Jurkat, Clone E6-1 (cell line): Measurements from ENCODE around the gene DBNDD2.

Source experiments
- DNase-seq: peaks from one replicate; pipeline ENCODE4 v3.0.0-alpha.2; 2011; ENCODE audit warnings: low read depth, low spot score
- H3K4me3 ChIP-seq: 2 replicates; pipeline ENCODE4 v1.5.1; 2011; ENCODE audit warnings: mild to moderate bottlenecking, low read length, control low read depth, moderate library complexity

Gene DBNDD2

DNA sequence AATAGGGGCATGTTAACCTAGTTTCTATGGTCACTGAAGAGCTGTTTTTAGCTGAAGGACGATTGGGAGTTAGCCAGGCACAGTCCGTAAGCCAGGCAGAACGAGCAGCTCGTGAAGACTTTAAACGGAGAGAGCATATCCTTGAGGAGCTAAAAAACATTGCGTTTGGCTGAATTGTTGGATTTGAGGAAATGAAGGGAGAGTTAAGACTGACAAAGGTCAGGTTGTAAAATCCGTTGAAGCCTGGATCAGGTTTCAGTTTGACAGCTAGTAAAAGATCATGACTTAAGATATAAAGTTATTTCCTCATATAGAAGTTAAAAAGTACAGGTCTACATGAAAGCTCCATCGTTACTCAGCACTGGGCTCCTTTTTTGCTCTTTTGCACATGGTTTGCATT, 2.8 kb downstream of the DBNDD2 start:
- DNase-seq, result no peak

DNA sequence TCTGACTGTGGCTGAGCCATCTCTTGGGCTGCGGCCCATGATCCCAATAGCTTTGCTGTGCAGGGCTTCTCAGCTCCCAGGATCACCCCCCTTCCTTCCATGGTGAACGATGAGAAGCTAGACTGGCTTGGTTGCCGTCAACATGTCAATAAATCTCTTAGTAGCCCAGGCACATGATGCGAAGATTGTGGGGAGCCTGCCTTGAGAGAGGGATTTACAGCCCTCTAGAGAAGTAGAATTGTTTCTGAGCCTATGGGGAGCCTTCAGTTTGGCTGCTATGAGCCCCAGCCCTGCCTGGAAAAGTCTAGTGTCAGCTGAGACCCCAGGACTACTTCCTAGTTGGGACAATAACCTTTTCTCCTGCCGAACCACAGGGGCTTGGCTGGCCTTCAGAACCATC, 4.6 kb downstream of the DBNDD2 start:
- no peak overlapping the region for H3K4me3 ChIP-seq
- DNase-seq, result no peak

More for the DNA sequence above, 2.8 kb downstream of the DBNDD2 start:
- no peak overlapping the region for H3K4me3 ChIP-seq

DNA sequence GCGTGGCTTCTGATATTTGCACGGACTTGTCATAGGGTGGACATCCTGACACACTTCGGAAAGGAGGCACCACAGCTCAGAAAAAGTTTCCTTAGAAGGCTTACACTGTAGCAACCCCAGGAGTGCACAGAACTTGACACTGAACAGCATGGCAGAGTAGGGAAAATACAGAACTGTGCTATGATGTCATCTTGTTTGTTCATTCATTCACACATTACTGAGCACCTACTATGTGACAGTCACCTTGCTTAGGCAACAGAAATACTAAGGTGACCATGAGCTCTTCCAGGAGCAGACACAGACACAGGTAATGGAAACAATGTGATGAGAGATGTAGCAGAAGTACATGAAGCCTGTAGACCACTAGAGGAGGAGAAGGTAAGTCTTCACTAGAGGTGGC, 5.4 kb downstream of the DBNDD2 start:
- H3K4me3 ChIP-seq, result no peak overlapping the region
- DNase-seq, result no peak

DNA sequence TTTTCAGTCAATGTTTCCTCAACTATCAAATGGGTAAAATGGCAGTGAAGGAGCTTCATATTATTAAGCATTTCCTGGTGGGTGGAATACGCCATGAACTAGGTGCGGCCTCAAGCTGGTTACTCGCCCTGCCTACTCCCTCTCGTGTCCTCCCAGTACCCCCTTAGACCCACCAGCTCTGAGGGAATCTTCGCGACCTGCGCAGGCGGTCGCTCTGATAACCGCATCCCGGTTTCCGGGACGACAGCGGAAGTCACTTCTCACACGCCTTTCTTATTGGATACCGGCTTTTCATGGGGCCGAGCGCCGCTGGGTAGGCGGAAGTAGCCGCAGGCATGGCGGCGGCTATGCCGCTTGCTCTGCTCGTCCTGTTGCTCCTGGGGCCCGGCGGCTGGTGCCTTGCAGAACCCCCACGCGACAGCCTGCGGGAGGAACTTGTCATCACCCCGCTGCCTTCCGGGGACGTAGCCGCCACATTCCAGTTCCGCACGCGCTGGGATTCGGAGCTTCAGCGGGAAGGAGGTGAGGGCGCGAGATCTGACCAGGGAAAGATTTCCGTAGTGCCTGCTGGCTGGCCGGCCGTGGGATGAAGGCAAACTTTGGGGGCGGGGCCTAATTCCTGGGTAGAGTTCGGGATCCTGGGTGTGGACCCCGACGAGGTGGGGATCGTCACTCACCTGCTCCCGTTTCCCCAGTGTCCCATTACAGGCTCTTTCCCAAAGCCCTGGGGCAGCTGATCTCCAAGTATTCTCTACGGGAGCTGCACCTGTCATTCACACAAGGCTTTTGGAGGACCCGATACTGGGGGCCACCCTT, 7.9 kb downstream of the DBNDD2 start, which contains the start of gene PIGT:
PIGT (plus strand) TSS at position 320 of the 816 bp plus-strand sequence; CDS start at position 336, 16 bp downstream.
- H3K4me3 ChIP-seq, result peak within 1 kb of the TSS; percentile 98
- DNase-seq, result peak; percentile 89

DNA sequence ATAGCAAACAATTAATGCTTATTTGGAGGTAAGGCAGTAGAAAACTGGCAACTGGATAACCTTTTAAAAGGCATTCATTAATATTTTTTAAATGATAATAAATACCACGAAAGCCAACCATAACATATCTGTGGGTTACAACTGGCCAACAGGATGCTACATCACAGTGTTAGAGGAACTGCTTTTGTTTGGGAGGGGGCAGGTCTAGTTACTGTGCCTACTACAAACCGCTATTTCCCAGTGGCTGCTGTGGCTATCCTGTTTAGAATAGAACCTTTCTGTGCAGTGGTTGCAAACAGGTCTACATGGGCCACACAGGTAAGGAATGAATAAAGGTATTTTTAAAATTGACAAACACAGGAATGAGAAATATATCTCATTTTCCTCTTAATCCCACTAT, 8.8 kb downstream of the DBNDD2 start:
- H3K4me3 ChIP-seq, result peak overlapping the region; percentile 98
- DNase-seq, result no peak

DNA sequence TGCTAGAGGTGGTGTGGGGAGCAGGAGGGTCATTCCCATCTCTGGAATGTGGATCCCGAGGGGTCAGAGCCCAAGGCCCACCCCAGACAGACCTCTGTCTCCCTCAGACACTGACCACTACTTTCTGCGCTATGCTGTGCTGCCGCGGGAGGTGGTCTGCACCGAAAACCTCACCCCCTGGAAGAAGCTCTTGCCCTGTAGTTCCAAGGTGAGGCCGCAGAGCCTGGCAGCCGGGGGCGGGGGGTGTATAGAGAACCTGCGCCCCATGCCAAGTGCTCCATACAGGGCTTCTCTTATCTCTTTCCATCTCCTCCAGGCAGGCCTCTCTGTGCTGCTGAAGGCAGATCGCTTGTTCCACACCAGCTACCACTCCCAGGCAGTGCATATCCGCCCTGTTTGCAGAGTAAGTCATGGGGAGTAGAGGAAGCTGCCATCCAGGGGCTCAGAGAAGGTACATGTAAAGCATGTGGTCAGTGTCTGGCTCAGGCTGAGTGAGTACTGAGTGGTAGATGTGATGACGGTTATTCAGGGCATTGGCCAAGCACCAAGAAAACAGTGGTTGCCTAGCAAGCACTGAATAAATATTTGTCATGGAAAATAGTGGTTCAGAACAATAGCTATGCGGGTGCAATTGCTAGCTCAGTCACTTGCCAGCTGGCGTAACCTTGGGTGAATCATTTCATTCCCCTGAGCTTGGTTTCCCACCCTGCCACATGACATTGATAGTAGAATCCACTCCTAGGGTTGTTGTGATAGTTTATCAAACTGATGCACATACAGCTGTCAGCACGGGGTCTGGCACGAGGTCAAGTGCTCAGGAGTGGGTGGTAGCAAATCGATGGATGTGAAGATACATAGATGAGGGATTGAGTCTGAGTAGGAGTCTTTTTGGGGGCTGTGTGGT, 11.4 kb downstream of the DBNDD2 start:
- no peak overlapping the region for H3K4me3 ChIP-seq
- no peak for DNase-seq

DNA sequence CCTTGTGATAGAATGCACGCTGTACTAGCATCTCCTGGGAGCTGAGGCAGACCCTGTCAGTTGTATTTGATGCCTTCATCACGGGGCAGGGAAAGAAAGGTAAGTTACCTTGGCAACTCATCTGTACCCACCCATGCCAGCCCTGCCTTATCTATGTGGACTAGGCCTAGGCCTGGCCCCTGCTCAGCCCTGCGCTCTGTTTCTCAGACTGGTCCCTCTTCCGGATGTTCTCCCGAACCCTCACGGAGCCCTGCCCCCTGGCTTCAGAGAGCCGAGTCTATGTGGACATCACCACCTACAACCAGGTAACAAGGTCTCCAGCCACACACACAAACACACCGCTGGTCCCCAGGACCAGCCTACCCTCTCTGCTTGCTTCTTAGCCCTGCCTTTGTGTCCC, 12.0 kb downstream of the DBNDD2 start:
- no peak overlapping the region for H3K4me3 ChIP-seq
- DNase-seq, result no peak

DNA sequence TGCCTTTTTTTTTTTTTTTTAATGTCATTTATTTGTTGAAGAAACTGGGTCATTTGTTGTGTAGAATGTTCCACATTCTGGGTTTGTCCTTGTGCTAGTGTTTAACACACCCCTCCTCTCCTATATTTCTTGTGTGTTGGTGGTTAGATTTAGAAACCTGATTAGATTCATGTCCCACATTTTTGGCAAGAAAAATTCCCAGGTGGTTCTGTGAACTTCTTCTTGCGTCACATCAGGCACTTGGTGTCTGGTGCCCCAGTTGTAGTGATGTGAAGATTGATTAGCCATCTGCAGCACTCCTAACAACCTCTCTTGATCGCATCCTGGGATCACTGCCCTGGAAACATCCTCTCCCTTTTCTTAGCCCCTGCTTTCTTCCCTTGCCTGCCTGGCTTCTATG, 15.6 kb downstream of the DBNDD2 start:
- H3K4me3 ChIP-seq, result no peak overlapping the region

DNA sequence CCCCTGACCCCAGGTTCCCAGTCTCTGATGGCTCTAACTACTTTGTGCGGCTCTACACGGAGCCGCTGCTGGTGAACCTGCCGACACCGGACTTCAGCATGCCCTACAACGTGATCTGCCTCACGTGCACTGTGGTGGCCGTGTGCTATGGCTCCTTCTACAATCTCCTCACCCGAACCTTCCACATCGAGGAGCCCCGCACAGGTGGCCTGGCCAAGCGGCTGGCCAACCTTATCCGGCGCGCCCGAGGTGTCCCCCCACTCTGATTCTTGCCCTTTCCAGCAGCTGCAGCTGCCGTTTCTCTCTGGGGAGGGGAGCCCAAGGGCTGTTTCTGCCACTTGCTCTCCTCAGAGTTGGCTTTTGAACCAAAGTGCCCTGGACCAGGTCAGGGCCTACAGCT, 17.5 kb downstream of the DBNDD2 start:
- no peak overlapping the region for H3K4me3 ChIP-seq
- no peak for DNase-seq

More for the DNA sequence above, 15.6 kb downstream of the DBNDD2 start:
- no peak for DNase-seq

DNA sequence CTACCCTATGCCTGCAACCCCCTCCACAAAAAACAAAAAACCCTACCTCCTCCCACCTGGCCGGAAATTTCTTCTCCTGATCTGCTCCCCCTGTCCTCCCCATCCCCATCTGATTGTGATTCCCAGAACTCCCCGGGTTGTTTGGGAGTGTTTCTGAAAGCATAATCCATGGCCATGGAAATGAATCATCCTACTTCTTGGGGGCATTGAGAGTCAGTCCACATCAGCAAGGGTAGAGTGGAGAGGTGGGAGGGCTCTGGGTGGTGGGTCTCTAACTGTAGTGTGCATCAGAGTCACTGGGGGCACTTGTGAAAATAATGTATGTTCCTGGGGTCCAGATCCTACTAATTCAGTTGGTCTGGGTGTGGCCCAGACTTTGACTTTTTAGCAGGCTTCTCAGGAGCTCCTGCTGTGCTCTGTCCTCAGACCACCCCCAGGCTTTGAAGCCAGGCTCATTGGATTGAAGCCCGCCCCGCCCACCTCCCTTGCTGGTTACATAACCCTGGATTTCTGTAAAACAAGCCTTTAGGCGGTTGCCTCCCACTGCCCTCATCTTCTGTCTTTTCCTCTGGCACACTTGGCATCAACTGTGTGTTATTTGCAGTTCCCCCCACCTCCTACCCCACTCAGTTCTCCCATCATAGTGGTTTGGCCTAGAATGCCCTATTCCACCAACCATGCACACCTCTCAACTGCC, 18.4 kb downstream of the DBNDD2 start:
- DNase-seq, result no peak
- no peak overlapping the region for H3K4me3 ChIP-seq

DNA sequence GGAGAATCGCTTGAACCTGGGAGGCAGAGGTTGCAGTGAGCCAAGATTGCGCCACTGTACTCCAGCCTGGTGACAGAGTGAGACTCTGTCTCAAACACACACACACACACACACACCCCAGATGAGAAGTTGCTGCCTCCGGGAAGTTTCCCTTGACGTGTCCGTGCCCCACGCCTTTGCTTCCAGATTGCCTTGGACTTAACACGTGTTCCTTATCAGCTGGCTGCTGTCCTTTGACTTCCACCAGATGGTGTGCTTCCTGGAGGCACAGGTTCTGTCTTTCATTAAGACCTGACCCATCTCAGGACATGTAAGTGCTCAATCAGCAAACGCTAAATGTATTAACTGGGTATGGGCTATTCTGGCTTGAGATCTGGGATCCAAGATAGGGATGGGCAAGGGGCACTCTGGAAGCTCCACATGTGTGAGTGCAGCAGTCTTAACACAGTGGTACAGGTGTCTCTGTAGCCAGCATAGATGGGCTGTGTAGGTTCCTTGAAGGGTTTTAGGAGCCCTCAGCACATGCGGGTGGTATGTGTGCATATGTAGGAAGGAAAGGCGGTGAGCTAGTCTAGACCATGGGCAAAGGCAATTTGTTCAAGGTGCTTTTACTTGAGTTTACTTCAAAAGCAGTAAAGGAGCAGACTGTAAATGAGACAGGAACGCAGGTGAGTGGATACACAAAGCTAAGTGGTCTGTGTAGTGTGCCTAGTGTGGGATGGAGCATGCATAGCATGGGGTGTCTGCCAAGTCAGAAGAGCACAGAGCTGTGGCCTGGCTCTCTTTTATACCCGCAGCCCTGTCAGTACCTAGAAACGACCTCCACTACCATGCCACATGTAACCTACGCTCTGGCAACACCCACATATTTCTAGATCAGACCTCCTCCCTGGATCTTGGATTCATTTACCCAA, 19.4 kb downstream of the DBNDD2 start:
- no peak for DNase-seq
- H3K4me3 ChIP-seq, result no peak overlapping the region

DNA sequence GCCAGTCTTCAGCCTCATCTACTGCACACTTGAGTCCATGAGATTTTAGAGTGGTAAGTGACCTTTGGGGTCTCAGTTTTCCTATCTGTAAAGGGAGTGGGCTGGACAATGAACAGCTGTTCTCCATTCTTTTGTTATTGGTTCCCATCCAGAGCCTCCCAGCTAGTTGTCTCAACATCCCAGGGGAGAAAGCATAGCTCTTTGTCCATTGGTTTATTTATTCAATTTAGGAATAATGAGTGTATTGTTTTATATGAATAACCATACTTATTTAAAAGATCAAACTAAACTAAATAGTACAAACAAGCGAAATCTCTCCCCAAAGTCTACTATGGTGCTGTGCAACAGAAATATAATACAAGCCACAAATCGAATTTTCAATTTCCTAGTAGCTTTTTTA, 21.5 kb downstream of the DBNDD2 start:
- no peak for DNase-seq
- no peak overlapping the region for H3K4me3 ChIP-seq

DNA sequence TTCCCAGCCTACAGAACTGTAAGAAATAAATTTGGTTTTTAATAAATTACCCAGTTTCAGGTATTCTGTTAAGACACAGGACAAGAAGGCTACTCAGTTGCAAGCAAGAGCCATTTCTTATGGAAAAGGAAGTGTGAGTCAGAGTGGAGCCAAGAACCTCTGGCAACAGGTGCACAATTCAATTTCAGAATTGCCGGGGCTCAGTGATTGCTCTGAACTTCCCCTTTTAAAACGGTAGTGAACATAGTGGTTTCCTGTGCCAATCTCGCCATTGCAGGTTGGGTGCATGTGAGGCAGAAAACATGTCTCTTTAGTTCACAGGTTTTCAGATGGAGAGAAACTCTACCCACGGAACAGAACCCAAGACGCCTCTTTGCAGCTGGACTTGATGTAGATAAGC, 24.2 kb downstream of the DBNDD2 start:
- peak overlapping the region; percentile 16; the same call in 1 of the 2 replicates for H3K4me3 ChIP-seq

DNA sequence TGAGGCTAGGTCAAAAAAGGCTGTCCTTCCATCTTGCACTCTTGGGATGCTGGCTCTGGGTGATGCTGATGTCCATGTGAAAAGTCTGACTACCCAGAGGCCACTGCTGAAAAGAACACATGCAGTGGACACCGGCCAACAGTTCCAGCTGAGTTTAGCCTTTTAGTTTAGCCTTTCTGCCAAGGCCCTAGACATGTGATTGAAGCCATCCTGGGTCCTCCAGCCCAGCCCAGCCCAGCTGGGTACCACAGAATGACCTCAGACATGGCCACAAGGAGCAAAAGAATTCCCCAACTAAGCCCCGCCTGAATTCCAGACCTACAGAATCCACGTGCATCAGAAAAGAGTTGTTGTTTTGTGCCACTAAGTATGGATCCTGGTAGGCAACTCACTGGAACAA, 25.2 kb downstream of the DBNDD2 start:
- no peak for DNase-seq
- H3K4me3 ChIP-seq, result no peak overlapping the region

More for the DNA sequence above, 24.2 kb downstream of the DBNDD2 start:
- peak; percentile 83 for DNase-seq

DNA sequence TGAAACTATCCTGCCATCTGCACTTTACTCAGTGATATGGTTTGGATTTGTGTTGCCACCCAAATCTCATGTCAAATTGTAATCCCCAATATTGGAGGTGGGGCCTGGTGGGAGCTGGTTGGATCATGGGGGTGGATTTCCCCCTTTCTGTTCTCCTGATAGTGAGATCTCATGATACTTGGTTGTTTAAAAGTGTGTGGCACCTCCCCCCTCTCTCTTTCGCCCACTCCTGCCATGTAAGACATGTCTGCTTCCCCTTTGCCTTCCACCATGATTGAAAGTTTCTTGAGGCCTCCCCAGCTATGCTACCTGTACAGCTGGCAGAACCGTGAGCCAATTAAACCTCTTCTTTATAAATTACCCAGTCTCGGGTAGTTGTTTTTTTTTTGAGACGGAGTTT, 25.9 kb downstream of the DBNDD2 start:
- no peak overlapping the region for H3K4me3 ChIP-seq
- no peak for DNase-seq

DNA sequence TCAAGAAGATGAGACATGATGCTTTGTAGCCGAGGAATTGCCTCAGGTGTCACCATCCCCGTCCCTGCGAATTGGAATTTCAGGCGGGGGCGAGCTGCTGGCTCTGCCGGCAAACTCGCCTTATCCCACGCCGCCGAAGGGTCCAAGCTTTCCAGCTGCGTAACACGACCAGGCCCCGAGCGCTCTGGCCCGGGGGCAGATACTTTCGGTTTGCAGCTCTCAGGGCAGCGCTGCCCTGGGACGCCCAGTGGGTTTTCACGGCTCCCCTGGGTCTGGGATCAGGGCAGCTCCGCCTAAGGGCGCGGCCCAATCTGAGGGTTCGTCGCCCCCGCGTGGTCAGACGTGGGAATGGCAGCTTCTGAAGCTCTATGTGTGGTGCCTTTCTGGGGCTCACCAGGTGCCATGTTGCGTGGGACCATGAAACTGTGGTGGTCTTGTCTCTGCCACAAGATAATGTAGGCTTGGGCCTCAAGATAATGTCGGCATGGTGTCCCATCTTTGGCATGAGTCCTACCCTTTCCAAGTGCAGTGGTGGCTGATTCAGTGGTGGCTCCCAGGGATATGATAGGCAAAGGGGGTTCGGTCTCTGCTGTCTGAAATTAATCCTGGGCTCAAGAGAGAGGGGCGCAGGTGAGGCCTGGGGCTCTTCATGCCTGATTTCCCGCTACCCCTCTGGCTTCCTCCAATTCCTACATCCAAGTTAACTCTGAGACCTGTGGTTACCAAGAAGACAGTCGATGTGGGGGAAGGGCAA, 28.8 kb downstream of the DBNDD2 start:
- H3K4me3 ChIP-seq, result peak overlapping the region; percentile 9; the same call in 1 of the 2 replicates
- peak; percentile 54 for DNase-seq

DNA sequence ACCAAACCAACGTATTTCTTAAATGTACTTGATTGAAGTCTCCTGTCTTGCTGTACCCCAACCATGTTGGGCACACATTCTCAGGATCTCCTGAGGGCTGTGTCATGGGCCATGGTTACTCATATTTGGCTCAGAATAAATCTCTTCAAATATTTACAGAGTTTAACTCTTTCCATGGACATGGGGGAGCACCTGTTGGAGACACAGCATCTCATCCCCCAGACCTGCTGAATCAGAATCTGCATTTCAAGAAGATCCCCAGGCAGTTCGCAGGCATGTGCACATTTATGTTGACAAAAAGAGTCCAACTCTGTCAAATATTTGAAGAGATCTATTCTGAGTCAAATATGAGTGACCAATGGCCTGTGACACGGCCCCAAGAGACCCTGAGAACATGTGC, 32.3 kb downstream of the DBNDD2 start:
- DNase-seq, result no peak

More for the DNA sequence above, 32.3 kb downstream of the DBNDD2 start:
- H3K4me3 ChIP-seq, result no peak overlapping the region
